GM18505 (cell line): ENCODE results near the gene ITGAX.

Source experiments
- ATAC-seq: cut with Tn5 transposase; IDR thresholded peaks from one replicate; pipeline ENCODE4 v1.9.1; 2021; ENCODE audit not compliant: unreplicated experiment
- POLR2A ChIP-seq: IDR thresholded peaks from 4 replicates; pipeline ENCODE4 v1.6.1; 2011; ENCODE audit warnings: borderline replicate concordance; ENCODE audit not compliant: insufficient read depth, insufficient read length; ENCODE audit errors: extremely low read depth

ITGAX gene

DNA sequence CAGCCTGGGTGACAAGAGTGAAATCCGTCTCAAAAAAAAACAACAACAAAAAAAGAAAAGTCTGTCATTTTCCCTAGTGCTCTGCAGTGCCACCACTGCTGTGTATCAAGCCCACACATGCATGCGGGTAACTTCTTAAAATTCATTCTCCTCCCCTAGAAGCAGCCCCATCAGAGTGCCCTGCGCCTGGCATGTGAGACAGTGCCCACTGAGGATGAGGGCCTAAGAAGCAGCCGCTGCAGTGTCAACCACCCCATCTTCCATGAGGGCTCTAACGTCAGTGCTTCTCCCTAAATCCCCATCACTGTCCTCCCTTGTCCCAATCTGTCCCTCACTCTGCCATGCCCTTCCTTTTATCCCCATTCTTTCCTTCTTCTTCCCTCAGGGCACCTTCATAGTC is 62.9 kb downstream of the ITGAX start:
- no peak for TF ChIP-seq POLR2A

DNA sequence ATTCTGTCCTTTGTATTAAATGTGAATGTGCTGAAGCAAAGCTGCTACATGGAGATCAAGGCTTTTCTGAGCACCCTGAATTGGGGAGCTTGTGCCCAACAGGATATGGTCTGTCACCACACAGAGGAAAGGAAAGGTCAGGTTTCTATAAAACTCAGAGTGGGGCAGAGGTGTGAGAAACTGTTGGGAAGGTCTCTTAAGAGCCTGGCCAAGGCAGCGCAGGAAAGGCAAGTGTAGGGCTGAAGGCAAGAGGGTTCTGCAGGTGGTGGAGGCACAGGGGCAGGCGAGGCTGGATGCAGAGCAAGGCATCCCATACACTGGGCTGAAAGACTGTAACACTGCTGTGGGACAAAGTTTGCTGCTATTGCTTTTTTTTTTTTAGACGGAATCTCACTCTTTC is 65.1 kb downstream of the ITGAX start:
- no peak for ATAC-seq
- TF ChIP-seq POLR2A = no peak

More for the DNA sequence above, 62.9 kb downstream of the ITGAX start:
- no peak for ATAC-seq

DNA sequence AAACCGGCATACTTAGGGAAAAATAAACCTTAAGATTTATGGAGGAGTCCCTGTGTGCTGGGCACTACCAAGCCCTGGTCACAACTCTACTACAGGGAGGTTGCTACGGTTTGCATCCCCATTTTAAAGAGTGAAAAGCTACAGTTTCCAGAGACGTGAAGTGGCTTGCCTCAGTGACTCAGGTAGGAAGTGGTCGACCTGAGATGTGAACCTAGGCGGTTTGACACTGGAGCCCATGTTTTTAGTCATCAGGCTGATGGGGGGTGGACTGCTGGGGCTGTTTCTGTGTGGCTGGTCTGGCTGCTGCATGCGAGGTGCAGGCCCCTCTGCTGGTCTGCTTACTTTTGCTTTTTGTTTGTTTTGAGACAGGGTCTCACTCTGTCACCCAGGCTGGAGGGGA is 66.6 kb downstream of the ITGAX start:
- ATAC-seq = no peak
- no peak for TF ChIP-seq POLR2A

DNA sequence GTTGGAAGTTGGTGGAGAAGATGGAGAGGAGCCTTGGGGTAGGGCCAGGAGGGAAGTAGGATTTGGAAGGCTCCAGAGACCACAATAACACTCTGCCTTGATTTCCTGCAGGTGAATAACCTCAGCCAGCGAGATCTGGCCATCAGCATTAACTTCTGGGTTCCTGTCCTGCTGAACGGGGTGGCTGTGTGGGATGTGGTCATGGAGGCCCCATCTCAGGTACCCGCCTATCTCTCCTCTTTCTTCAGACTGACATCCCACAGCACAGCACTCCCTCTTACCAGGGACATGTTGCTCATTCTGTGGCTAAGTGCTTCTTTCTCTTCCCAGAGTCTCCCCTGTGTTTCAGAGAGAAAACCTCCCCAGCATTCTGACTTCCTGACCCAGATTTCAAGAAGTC is 68.3 kb downstream of the ITGAX start:
- no peak for ATAC-seq
- no peak for TF ChIP-seq POLR2A

DNA sequence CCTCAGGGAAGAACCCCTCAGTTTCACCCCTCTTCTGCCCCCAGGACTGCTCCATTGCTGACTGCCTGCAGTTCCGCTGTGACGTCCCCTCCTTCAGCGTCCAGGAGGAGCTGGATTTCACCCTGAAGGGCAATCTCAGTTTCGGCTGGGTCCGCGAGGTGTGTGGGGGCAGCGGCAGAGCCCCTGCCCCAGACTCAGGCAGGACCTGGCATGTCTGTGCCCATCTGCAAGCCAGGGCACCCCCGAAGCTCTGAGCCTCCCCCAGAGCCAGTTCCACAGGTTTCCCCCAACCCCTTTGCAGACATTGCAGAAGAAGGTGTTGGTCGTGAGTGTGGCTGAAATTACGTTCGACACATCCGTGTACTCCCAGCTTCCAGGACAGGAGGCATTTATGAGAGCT is 68.8 kb downstream of the ITGAX start:
- ATAC-seq = no peak

DNA sequence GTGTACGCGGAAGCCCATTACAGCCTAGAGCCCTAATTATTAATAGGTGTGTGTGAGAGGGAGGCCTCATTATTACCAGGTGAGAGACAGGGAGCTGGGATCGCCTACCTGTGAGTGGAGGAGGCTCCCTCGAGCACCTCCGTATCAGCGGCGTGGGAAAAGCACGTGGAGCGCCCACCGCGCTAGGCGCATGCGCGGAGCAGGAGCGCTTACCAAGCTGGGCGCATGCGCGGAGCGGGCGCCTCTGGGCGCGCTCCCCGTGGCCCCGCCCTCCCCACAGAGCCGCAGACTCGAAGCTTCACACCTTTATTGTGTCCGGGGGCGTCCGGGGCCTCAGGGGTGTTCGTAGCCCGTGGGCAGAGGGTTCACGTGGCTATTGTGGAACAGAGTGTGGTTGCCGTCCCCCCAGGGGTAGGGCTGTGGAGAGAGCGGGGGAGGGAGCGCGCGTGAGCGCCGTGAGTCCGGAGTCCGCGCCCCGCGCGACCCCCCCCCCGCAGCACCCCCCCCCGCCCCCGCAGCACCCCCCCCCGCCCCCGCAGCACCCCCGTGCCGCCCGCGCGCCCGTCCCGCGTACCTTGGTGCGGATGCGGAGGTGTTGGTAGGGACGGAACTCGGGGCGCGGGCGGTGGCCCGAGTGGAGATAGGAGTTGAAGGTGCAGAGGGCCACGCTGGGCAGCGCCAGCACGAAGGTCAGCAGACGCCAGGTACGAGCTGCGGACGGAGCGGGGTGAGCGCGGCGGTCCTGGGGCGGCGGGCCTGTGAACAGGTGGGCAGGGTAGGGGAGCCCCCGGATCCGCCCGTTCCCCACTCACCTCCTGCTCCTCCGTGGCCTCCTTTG is 72.7 kb downstream of the ITGAX start:
- no peak for TF ChIP-seq POLR2A
- ATAC-seq = no peak

More for the DNA sequence above, 68.8 kb downstream of the ITGAX start:
- TF ChIP-seq POLR2A = no peak

DNA sequence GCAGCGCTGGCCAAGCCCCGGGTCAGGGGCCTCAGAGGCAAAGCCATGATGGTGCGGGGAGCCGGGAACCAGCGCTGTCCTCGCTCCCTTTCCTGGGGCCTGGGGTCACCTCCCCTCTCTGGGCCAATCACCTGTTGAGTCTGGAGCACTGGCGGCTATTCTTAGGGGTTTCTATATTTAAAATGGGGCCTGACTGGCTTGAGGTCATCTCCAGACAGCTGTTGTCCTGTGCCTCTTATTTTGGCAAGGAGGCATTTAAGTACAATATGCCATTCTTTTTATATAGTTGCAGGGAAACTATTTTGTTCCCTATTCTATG is 73.3 kb downstream of the ITGAX start, which contains the start of gene COX6A2:
Gene COX6A2, minus strand, starts transcription at position 82 of the 319 bp plus-strand sequence. Its CDS starts 35 bp downstream, at position 47.
- TF ChIP-seq POLR2A = no peak
- ATAC-seq = no peak

DNA sequence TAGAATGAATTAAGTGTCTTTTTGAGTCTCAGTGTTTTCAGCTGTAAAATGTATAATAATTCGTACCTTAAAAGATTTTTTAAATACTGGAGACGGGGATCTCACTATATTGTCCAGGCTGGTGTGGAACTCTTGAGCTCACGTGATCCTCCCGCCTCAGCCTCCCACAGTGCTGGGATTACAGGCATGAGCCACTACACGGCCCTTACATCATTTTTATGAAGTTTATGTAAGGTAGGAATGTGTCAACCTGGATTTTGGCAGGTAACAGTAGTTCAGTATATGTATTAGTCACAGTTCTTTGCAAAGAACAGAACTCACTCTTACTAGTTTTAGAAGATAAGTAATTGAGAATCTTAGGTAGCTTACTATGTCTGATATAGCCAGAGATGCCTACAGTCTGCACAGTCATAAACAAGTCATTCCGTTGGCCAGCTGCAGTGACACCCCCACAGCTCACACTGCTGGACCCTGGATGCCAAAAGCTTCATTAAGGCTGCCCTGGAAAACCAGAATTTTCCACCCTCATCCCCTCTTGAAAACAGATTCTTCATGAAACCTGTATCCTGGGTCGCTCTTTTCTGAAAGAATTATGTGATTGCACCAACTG is 73.8 kb downstream of the ITGAX start:
- TF ChIP-seq POLR2A = no peak
- no peak for ATAC-seq

DNA sequence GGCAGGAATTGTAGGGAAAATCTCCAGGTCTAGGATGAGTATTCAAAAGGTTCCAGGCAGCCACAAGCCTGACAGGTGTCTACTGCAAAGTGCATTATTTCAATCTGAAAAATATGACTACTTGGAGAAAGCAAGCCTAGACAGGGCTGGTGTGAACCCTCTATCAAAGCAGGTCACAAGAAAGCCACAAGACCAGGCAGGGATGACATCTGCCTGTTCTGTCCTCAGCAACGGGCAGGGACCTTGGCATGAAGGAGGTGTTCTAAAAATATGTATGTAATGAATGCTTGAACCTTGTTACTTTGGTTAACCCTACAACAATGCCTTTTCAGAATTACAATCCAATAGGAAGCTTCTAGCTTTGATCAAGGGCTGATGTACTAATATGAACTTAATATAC is 74.3 kb downstream of the ITGAX start:
- no peak for ATAC-seq
- TF ChIP-seq POLR2A = no peak

DNA sequence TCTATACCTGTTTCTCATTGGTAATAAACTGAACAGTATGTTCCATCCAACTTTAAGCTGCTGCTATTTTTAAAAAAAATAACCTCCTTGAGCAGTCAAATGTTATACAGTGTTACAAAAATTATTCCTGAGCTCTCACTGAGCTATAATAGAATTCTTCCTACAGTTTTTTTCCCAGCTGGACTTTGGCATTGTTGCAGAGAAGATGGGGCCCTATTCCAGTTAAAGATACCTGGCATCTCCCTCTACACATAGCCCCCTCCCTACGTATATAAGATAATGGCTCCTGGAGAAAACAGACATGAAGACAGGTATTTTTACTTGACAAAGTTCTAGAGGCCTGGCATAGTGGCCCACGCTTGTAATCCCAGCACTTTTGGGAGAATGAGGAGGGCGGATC is 74.8 kb downstream of the ITGAX start:
- no peak for TF ChIP-seq POLR2A
- ATAC-seq = no peak

DNA sequence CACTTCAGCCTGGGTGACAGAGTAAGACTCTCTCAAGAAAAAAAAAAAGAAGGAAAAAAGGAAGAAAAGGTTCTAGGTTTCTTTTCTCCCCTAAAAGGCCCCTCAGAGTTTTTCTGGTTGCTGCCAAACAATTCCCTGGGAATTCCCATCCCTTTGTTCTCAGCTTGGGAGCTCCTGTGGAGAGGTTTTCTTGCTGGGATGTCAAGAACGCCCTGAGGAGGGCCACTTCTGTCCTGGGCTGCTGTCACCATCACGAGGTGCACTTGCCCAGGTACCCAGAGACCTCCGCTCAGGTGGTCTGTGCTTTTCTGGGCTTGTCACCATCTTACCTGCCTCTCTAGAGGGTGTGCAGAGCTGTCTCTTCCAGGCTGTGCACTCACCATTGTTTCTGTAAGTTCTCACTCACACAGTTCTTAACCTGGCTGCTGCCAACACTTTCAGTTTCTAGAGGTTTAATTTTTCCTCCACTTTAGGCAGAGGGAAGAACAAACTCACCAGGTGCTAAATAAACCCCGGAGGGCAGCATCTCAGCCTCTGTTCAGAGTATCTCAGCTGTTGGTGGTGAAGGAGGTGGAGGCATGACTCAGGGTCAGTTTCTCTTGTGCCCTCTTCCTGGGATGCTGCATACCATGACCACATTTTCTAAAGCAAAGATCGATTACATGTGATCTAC is 75.5 kb downstream of the ITGAX start:
- ATAC-seq = no peak
- TF ChIP-seq POLR2A = no peak
